ENCODE measurements around the gene ACKR2. TPM values are rescaled to one million over a fixed set of nuclear protein-coding genes. Genes with fewer than 3 reads are reported as not detected.

Gene ACKR2
- total RNA-seq, result 10 to 100 TPM; 17.0 to 36.1 (median 23.0) TPM
- long read RNA-seq, result 0 reads

GRCh38 chr3:42809202-42809601, at the start of gene ACKR2:
ACKR2 (plus strand) TSS chr3:42809445; CDS start chr3:42864503, 55,058 bp downstream.
- intact Hi-C loops (cut with DNase I), result no loop called here
- peaks cover 0 to 7% (median 0%) of the 10 kb centered on the region in 4 donors for H3K4me1 ChIP-seq
- no peaks in the 10 kb centered on the region for H3K27me3 ChIP-seq
- H3K4me3 ChIP-seq, result no peak within 1 kb of the TSS
- no peak within 1 kb of the TSS for H3K27ac ChIP-seq
- no peak for TF ChIP-seq CTCF (IDR thresholded peaks at IDR 0.05)
- no peak for TF ChIP-seq POLR2A (IDR thresholded peaks at IDR 0.05)
- no peaks in the 10 kb centered on the region for H3K9me3 ChIP-seq
- ATAC-seq (no peak), DNase-seq (no peak)
- WGBS (ENCODE audit: insufficient coverage, low coverage, low lambda C conversion rate, missing lambda C conversion rate), result 91% methylated on average over 5 of the region's 5 CpGs
- H3K36me3 ChIP-seq, result no peaks in the 10 kb centered on the region

- no peak for TF ChIP-seq CTCF (IDR thresholded peaks at IDR 0.05)
- TF ChIP-seq POLR2A (IDR thresholded peaks at IDR 0.05), result peak; percentile 24
- peak; percentile 73 to 82 (median 80) for ATAC-seq
- Histone ChIP-seq H3K4me1 (peaks cover 0 to 34% (median 15%) of the 10 kb centered on the region in 4 donors), H3K36me3 (no peaks in the 10 kb centered on the region), H3K27me3 (no peaks in the 10 kb centered on the region), H3K9me3 (no peaks in the 10 kb centered on the region), H3K4me3 (no peak overlapping the region), H3K27ac (peak overlapping the region; percentile 42 to 66 (median 63))
- intact Hi-C loops (cut with DNase I), result no loop called here
- 33% methylated on average over 6 of the region's 6 CpGs for WGBS (ENCODE audit: insufficient coverage, low coverage, low lambda C conversion rate, missing lambda C conversion rate)
- no peak for DNase-seq
These were observed 47.1 kb upstream of the ACKR2 start for GRCh38 chr3:42762046-42762724.

- Histone ChIP-seq H3K27me3 (no peaks in the 10 kb centered on the region), H3K27ac (peak overlapping the region; percentile 9 to 66 (median 63)), H3K9me3 (no peaks in the 10 kb centered on the region), H3K36me3 (no peaks in the 10 kb centered on the region), H3K4me3 (no peak overlapping the region), H3K4me1 (peaks cover 0 to 32% (median 13%) of the 10 kb centered on the region in 4 donors)
- 47% methylated on average over 2 of the region's 2 CpGs for WGBS (ENCODE audit: insufficient coverage, low coverage, low lambda C conversion rate, missing lambda C conversion rate)
- intact Hi-C loops (cut with DNase I), result no loop called here
- ATAC-seq (peak; percentile 18 to 35 (median 20)), DNase-seq (no peak)
- TF ChIP-seq CTCF (IDR thresholded peaks at IDR 0.05) (no peak), POLR2A (IDR thresholded peaks at IDR 0.05) (no peak)
These were observed 46.2 kb upstream of the ACKR2 start for GRCh38 chr3:42763021-42763420.

GRCh38 chr3:42764115-42764514, 45.1 kb upstream of the ACKR2 start:
- WGBS (ENCODE audit: insufficient coverage, low coverage, low lambda C conversion rate, missing lambda C conversion rate), result 92% methylated on average over 2 of the region's 3 CpGs
- Histone ChIP-seq H3K4me3 (no peak overlapping the region), H3K4me1 (peaks cover 0 to 32% (median 13%) of the 10 kb centered on the region in 4 donors), H3K27ac (no peak overlapping the region), H3K9me3 (no peaks in the 10 kb centered on the region), H3K36me3 (no peaks in the 10 kb centered on the region), H3K27me3 (no peaks in the 10 kb centered on the region)
- ATAC-seq, result no peak
- TF ChIP-seq POLR2A (IDR thresholded peaks at IDR 0.05), result no peak
- no peak for TF ChIP-seq CTCF (IDR thresholded peaks at IDR 0.05)
- intact Hi-C loops (cut with DNase I), result no loop called here
- no peak for DNase-seq
